ENCODE measurements around the gene TRIM6.

DNA sequence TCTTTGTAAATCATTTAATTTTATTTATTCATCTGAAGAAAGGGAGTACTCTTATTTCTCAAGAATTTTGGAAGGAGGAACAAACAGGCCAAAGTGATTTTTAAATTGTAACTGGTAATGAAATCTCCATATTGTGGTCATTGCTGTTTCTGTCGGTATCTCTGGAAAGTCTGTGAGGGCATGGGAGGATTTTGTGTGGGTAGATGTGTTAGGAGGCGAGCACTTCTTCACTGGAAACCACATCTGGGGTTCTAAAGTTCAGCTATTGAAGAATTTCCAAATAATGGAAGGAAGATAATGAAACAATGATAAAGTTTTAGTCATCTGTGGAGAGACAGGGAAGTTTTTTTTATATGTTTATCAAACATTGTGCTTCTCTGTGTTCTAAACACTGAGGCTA lies 35.0 kb downstream of the TRIM6 start:
- TF ChIP-seq, protein P1, sequence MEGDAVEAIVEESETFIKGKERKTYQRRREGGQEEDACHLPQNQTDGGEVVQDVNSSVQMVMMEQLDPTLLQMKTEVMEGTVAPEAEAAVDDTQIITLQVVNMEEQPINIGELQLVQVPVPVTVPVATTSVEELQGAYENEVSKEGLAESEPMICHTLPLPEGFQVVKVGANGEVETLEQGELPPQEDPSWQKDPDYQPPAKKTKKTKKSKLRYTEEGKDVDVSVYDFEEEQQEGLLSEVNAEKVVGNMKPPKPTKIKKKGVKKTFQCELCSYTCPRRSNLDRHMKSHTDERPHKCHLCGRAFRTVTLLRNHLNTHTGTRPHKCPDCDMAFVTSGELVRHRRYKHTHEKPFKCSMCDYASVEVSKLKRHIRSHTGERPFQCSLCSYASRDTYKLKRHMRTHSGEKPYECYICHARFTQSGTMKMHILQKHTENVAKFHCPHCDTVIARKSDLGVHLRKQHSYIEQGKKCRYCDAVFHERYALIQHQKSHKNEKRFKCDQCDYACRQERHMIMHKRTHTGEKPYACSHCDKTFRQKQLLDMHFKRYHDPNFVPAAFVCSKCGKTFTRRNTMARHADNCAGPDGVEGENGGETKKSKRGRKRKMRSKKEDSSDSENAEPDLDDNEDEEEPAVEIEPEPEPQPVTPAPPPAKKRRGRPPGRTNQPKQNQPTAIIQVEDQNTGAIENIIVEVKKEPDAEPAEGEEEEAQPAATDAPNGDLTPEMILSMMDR (conservative IDR thresholded peaks at IDR 0.05; ENCODE audit: low read length) = no peak
- no peak for TF ChIP-seq EZH2phosphoT487 (IDR thresholded peaks at IDR 0.05; ENCODE audit: borderline replicate concordance)
